Measurements from ENCODE around the gene SH3TC1.

The SH3TC1 gene

DNA sequence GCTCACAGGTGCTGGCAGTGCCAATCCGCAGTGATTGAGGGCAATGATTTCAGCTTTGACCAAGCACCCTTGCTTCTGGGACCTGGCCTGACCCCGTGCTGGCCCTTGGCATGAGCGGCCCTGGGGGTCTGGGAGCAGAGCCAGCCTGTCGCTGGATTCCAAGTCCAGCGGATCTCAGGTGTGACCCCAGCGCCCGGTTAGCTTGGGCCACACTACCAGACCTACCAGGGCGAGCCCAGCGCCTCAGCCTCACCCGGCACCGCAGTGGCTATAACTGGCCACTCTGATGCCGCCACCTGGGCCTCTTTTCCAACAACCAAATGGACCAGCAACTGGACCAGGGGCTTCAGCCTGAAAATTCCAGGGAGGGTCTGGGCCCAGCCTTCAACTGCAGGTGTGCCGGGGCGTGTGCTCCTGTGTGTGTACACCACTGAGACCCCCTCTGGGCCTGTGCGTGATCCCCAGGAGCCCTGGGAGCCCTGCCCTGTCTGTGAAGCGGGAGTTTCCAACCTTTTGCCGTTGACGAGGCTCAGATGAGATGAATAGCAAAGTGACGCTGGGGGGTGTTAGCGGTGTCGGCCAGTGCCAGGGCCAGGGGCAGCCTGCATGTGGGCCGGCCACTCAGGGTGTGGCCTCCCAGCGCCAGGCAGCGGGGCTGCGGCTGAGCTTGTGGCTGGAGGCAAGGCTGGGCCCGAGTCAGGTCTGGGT is 658 bp downstream of the SH3TC1 start:
- no peak for DNase-seq (ENCODE audit: low spot score)

DNA sequence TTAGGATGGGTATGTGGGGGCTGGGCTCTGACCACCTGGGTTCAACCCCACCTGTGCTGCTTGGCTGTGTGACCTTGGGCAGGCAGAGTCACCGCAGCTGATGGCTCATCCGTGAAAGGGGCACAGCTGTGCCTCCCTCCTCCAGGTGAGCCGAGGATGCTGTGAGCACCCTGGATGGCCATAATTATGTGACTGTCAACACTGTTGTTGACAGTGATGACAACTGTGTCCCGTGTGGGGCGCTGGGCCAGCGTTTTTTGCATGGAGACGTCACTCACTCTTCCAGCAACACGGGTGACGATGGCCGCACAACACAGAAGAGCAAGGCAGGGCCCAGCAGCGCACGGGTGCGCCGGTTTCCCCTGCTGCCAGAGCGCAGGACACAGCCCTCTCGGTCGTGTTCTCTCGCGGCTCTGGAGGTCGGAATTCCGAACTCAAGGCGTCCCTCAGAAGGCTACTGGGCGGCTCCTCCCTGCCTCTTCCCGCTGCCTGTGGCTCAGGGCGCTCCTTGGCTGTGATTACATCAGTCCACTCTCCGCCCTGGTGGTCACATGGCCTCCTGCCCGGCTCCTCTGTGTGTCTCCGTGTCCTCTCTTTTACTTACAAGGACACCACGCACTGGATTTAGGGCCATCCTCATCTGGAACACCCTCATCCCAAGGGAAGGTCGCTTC is 1.3 kb downstream of the SH3TC1 start:
- DNase-seq (ENCODE audit: low spot score): no peak

GRCh38 chr4:8201321-8201781 is 2.3 kb downstream of the SH3TC1 start:
- DNase-seq (ENCODE audit: low spot score): no peak

GRCh38 chr4:8202108-8203051 is 3.3 kb downstream of the SH3TC1 start:
- DNase-seq (ENCODE audit: low spot score): no peak

DNA sequence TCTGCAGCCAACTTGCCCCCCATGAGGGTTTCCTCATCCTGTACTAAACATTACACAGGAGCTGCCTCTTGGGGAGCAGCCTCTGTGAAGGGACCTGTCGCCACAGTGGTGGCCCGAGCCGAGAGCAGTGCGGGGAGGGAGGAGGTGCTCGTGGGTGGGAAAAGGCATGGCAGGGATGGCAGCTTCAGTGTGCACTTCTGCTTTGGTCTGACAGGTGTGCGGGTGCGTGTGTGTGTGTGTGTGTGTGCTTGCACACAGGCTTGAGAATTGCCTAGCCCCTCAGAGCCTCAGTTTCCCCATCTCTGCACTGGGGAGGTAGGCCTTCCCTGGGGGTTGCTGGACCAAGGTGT is 3.9 kb downstream of the SH3TC1 start:
- no peak for DNase-seq (ENCODE audit: low spot score)

GRCh38 chr4:8203817-8204216 is 4.7 kb downstream of the SH3TC1 start:
- DNase-seq (ENCODE audit: low spot score): no peak

DNA sequence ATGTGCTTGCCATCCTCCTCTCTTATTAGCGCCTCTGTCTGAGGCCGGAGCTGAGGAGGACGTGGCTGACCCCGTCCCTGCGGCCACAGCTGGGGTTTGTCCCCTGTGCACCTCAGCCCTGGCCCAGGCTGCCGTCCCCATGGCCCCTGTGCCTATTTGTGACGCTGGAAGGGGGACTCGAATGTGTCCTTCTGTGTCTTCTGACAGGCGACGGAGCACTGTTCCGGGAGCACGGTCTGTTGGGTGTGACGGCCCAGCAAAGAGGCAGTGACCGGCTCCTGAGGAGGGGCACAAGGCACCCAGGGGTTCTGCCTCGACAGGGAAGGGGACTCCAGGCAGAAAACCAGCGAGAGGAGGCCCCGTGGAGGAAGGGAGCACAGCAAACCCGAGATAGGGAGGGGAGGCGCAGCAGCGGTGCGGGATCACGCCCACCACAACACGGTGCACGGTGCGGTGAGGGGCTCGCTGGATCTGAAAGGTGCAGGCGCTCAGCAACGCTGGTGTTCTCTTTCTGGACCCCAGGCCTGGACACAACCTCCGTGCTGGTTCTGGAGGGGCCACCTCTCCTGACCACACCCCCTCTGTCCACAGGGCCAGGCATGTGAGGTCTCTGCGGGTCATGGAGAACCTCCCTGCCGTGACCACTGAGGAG is 5.6 kb downstream of the SH3TC1 start:
- no peak for DNase-seq (ENCODE audit: low spot score)

GRCh38 chr4:8205241-8205707 is 6.2 kb downstream of the SH3TC1 start:
- no peak for DNase-seq (ENCODE audit: low spot score)

- DNase-seq (ENCODE audit: low spot score): no peak
Measured at GRCh38 chr4:8205749-8206611, 6.9 kb downstream of the SH3TC1 start.

- DNase-seq (ENCODE audit: low spot score): no peak
Measured at GRCh38 chr4:8207314-8207713, 8.2 kb downstream of the SH3TC1 start.

- no peak for DNase-seq (ENCODE audit: low spot score)
Measured at GRCh38 chr4:8208565-8208964, 9.5 kb downstream of the SH3TC1 start.

GRCh38 chr4:8209181-8209874 is 10.2 kb downstream of the SH3TC1 start:
- DNase-seq (ENCODE audit: low spot score): no peak

DNA sequence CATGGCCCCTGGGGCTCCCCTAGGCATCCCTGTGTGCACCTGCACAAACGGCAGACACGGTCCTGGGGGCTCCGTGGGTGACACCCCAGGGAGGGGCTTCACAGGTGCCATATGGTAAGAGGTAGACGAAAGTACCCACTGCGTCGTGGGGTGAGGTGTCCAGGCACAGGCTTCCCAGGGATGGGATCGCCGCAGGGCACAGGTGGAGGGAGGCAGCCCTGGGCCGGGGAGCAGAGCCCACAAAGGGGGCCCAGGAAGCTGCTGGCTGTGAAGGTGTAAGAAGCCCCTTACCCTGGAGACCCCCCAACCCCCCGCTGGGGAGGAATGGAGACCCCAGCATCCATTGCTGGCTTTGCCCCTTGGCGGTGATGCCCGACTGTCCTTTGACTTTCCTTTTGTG is 10.9 kb downstream of the SH3TC1 start:
- no peak for DNase-seq (ENCODE audit: low spot score)

DNA sequence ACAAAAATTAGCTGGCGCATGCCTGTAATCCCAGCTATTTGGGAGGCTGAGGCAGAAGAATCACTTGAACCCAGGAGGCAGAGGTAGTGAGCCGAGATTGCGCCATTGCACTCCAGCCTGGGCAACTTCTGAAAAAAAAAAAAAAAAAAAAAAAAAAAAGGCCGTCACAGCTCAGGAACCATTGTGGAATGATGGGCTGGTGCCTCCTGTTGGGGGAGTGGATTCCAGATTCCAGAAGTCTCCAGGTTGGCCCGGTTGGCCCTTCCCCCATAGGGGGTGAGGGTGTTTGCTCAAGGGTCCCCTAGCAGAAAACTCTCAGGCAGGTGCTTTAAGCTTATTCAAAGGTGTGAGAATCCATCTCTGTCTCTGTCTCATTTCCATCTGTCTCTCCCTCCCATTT is 11.5 kb downstream of the SH3TC1 start:
- DNase-seq (ENCODE audit: low spot score): no peak

DNA sequence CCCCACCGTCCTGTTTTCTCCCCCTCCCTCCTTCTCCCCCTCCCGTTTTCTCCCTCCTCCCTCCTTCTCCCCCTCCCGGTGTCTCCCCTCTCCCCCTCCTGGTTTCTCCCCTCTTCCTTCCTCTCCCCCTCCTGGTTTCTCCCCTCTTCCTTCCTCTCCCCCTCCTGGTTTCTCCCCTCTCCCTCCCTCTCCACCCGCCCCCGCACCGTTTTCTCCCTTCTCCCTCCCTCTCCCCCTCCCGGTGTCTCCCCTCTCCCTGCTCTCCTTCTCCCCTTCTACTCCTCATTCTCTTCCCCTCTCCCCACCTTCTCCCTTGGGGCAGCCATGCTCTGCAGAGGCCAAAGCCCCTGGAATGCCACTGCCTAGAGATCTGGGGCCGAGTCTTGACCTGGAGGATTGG is 12.2 kb downstream of the SH3TC1 start:
- no peak for DNase-seq (ENCODE audit: low spot score)

DNA sequence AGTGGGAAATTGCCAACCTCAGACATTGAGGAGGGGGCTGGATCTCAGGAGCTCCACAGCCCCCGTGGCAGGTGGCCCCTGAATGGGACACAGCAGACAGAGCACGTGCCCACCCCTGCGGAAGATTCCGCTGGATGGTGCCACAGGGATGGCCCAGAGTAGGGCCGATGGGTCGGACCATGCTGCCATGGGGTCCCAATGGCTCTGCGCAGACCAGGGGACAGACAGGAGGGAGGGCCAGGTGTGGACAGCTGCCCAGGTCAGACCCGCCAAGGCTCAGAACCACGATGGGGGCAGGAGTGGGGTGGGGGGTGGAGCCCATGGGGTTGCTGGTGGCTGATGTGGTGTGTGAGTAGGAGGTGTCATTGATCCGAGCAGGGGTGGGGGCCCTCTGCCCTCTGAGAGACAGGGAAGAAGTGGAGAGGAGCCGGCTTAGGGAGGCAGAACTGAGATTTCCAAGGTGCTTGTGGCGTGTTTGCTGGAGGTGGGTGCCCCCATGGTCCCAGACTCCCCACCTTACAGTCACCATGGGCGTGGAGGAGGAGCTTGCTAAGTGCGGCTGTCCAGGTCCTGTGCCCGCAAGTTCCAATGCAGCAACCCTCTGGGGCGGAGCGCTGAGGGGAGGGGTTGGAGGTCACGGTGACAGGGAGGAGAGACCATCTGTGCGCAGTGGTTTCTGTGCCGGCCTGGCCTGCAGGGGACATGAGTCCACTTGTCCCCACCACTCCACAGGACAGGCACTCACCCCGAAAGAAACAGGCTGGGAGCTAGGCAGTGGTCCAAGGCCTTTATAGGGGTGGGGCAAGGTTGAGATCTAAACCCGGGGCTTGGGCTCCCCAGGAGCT is 12.9 kb downstream of the SH3TC1 start:
- DNase-seq (ENCODE audit: low spot score): no peak

- no peak for DNase-seq (ENCODE audit: low spot score)
Measured at GRCh38 chr4:8212622-8213021, 13.5 kb downstream of the SH3TC1 start.

- DNase-seq (ENCODE audit: low spot score): no peak
Measured at GRCh38 chr4:8213121-8213520, 14.0 kb downstream of the SH3TC1 start.

DNA sequence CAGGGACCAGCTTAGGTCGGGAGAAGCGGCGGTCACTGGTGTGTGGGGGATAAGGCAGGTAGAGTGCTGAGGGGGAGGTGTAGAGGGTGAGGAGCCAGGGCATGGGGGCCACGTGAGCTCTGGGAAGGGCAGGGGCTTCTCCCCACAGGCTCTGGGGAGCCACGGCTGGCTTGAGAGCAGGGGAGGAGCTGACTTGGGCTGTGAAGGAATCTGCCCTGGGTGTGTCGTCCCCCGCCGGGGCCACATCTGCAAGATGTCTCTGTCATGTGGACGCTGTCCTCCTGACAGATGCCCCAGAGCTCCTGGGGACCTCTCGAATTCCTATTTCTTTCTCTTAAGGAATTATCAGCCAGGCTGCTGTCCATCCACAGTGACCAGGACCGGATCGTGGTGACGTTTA is 15.0 kb downstream of the SH3TC1 start:
- no peak for DNase-seq (ENCODE audit: low spot score)

DNA sequence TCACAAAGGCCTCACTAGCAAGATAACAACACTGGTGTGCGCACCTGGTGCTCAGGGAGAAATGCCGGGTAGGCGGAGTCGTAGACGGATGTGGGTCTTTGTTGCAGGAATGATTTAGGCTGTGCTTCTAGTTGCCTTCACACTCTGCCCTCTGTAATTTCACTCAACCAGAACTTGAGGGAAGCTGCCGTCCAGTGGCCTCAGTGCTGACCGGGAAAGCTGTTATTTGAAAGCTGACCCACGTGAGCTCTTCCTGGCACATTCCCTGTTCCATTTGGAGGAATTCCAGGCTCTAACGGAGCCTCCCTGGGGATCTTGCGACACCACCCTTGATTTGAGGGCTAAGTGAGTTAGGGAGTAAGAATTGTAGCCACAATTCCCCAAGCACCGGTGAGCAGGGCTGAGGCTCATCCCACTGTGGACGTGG is 15.9 kb downstream of the SH3TC1 start:
- DNase-seq (ENCODE audit: low spot score): no peak
